BE2C (cell line): ENCODE data around the gene XCL1.
"Not testable (repeated sequence)": the region's sequence is repeated elsewhere in the genome, so short reads cannot be mapped to it uniquely, and the experiment has no call there.

ENCODE experiments used
- DNase-seq: peaks from one replicate; pipeline ENCODE4 v3.0.0-alpha.2; 2020
- H3K27me3 ChIP-seq: fragments of 250-450 bp; sonication (Bioruptor Pico); 2 replicates; pipeline ENCODE4 v1.5.1; 2020; ENCODE audit warnings: mild to moderate bottlenecking
- H3K36me3 ChIP-seq: fragments of 250-450 bp; sonication (Bioruptor Pico); 2 replicates; pipeline ENCODE4 v1.5.1; 2020; ENCODE audit warnings: mild to moderate bottlenecking
- H3K4me1 ChIP-seq: fragments of 250-450 bp; sonication (Bioruptor Pico); 2 replicates; pipeline ENCODE4 v1.5.1; 2020
- H3K4me3 ChIP-seq: 2 replicates; pipeline ENCODE4 v1.5.1; 2011; ENCODE audit warnings: low read depth, low read length
- H3K9me3 ChIP-seq: fragments of 250-450 bp; sonication (Bioruptor Pico); 2 replicates; pipeline ENCODE4 v1.5.1; 2020
- TF ChIP-seq, protein P1 (sequence below): IDR thresholded peaks from 2 replicates; pipeline ENCODE4 v1.5.1; 2012; ENCODE audit warnings: mild to moderate bottlenecking, low read depth, low read length

Gene XCL1

DNA sequence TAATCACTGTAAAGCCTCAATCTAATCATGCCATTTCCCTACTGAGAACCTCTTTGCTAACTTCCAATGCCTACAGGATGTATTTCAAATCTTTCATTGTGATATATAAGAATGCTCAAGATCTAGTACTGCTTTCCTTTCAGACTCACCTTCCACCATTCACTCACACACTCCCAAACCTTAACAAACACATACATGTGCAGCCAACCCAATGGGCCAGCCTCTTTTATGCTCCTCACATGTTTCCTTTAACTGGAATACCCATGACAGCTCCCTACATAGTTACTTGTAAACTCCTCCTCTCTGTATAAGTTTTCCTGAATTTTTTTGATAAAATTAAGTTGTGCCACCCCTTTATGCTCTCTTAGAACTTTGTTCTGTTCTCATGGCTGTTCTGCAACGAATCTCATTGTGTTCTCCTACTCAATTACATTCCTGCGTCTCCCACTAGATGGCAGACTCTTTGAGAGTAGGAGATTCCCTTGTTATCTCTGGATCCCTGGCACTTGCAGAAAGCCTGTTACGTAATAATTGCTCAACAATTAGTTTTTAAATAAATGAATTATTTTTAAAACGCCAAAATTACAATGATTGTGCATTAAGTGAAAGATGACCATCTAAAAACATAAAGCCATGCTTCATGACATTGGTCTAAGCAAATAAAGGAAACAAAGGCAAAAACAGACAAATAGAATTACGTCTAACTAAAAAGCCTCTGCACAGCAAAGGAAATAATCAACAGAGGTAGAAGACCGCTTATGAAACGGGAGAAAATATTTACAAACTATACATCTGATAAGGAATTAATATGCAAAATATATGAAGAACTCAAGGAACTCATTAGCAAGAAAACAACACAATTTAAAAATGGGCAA, 30.5 kb upstream of the XCL1 start:
- TF ChIP-seq, protein P1, sequence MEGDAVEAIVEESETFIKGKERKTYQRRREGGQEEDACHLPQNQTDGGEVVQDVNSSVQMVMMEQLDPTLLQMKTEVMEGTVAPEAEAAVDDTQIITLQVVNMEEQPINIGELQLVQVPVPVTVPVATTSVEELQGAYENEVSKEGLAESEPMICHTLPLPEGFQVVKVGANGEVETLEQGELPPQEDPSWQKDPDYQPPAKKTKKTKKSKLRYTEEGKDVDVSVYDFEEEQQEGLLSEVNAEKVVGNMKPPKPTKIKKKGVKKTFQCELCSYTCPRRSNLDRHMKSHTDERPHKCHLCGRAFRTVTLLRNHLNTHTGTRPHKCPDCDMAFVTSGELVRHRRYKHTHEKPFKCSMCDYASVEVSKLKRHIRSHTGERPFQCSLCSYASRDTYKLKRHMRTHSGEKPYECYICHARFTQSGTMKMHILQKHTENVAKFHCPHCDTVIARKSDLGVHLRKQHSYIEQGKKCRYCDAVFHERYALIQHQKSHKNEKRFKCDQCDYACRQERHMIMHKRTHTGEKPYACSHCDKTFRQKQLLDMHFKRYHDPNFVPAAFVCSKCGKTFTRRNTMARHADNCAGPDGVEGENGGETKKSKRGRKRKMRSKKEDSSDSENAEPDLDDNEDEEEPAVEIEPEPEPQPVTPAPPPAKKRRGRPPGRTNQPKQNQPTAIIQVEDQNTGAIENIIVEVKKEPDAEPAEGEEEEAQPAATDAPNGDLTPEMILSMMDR = peak; percentile 70
- H3K9me3 ChIP-seq, H3K4me3 ChIP-seq, H3K27me3 ChIP-seq, H3K36me3 ChIP-seq, H3K4me1 ChIP-seq: not testable (repeated sequence)
- DNase-seq = peak; percentile 26

DNA sequence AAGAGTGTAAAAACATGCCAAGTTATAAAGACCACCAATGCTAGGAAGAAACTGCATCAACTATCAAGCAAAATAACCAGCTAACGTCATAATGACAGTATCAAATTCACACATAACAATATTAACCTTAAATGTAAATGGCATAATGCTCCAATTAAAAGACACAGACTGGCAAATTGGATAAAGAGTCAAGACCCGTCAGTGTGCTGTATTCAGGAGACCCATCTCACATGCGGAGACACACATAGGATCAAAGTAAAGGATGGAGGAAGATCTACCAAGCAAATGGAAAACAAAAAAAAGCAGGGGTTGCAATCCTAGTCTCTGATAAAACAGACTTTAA, 29.9 kb upstream of the XCL1 start:
- not testable (repeated sequence) for H3K9me3 ChIP-seq, H3K36me3 ChIP-seq, DNase-seq, H3K4me3 ChIP-seq, H3K4me1 ChIP-seq, H3K27me3 ChIP-seq

DNA sequence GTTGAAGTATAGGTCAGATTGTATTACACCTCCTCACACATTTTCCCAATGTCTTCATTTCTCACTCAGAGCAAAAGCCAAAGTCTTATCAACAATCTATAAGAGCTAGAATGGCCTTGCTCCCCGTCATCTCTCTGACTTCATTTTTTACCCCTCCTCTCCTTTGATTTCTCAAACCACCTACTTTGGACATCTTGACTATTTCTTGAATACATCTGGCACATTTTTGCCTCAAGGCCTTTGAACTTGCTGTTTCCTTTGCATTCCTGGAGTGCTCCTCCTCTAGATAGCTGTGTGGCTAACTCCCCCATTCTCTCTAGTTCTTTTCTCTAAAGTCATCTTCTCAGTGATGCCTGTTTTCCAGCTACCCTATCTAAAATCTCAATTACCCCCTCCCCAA, 25.4 kb upstream of the XCL1 start:
- TF ChIP-seq, protein P1 = no peak
- Histone ChIP-seq H3K9me3 (no peaks in the 10 kb centered on the region), H3K4me1 (no peaks in the 10 kb centered on the region), H3K4me3 (no peak overlapping the region), H3K36me3 (no peaks in the 10 kb centered on the region), H3K27me3 (no peaks in the 10 kb centered on the region)
- no peak for DNase-seq

DNA sequence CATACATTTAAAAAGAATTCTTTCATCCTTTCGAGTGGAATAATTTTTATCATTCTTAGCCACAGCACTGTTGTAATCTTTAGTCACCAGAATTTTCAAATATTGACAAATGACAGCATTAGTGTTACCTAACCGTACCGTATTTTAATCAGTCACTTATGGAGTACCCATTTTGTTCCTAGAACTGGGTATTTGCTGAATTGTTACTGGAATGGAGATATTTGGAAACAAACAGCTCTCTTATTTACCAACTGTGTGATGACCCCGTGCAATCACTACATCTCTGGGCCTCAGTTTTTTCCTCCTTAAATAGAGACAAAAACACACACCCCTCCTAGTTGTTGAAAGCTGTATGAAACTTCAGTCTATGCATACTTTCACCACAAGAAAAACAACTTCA, 24.7 kb upstream of the XCL1 start:
- no peaks in the 10 kb centered on the region for H3K4me1 ChIP-seq
- no peaks in the 10 kb centered on the region for H3K9me3 ChIP-seq
- TF ChIP-seq, protein P1 = no peak
- H3K4me3 ChIP-seq = no peak overlapping the region
- no peaks in the 10 kb centered on the region for H3K36me3 ChIP-seq
- DNase-seq = no peak
- no peaks in the 10 kb centered on the region for H3K27me3 ChIP-seq

DNA sequence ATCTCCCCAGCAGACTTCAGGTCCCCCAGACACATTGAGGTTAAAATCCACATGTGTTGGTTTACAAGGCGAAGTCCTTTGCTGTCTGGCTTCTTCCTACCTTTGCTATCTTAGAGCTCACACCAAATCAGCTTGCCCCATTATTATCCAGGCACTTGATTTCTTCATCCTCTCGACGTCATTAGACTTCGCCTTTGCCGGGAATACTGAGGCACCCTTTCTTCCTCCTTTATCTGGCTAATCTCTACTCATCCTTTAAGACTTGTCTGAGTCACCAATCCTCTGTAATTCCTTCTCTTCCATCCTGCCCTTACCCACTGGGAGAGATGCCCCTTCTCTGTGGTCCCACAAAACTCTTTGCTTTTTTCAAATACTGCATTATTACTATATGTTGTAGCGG, 23.4 kb upstream of the XCL1 start:
- no peaks in the 10 kb centered on the region for H3K4me1 ChIP-seq
- DNase-seq = no peak
- no peaks in the 10 kb centered on the region for H3K9me3 ChIP-seq

DNA sequence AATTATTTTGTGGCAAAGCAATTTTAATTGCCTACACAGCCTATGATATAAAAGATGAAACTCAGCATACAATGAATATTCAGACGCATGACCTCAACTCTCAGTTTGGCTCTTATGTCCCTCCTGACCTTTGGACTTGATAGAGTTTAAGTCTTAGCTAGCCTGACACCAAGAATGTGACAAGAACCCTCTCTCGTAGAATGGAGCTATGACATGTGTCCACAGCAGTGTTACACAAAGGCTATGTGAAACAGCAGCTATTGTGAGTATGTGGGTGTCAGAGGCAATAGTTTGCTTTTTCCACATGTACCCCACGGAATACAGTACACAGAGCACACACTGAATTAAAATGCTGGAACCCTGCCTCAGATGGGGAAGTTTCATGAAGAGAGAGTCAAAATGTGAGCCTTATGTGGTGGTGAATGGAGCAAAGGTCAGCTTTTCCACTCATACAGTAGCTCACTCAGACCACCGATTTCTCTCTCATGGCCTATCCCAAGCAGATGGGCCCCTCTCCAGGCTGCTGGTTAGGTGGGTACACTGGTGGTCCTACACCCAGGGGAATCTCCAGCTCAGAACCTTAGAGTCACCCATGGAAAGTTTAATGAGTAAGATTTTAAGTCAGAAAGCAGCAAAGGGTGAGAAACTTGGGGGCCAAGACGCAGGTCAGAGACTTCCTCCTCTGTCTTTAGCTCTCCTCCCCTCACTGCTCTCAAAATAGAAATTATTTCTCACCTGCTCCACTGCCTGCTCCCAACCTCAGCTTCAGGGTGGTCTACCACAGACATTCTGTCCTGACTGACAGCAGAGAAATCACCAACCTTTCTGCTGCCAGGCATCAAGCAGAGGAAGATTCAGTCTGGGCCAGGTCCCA, 22.5 kb upstream of the XCL1 start:
- H3K27me3 ChIP-seq = no peaks in the 10 kb centered on the region; the same call in 1 of the 2 replicates
- TF ChIP-seq, protein P1 = no peak
- H3K9me3 ChIP-seq = no peaks in the 10 kb centered on the region
- H3K4me1 ChIP-seq = no peaks in the 10 kb centered on the region
- H3K4me3 ChIP-seq = no peak overlapping the region
- H3K36me3 ChIP-seq = no peaks in the 10 kb centered on the region
- DNase-seq = no peak

More for the DNA sequence above, 23.4 kb upstream of the XCL1 start:
- Histone ChIP-seq H3K36me3 (no peaks in the 10 kb centered on the region), H3K4me3 (no peak overlapping the region), H3K27me3 (no peaks in the 10 kb centered on the region)
- TF ChIP-seq, protein P1 = no peak
